Mucosa of stomach (tissue), 1 donor: Measurements from ENCODE around the gene MVB12A.

ENCODE experiments used
- H3K27me3 ChIP-seq: one replicate; pipeline ENCODE4 v1.7.0; 2013; ENCODE audit warnings: mild to moderate bottlenecking, low read length; ENCODE audit not compliant: control insufficient read depth, insufficient read depth
- H3K36me3 ChIP-seq: one replicate; pipeline ENCODE4 v1.7.0; 2013; ENCODE audit warnings: low read length; ENCODE audit not compliant: control insufficient read depth, insufficient read depth
- H3K4me1 ChIP-seq: one replicate; pipeline ENCODE4 v1.7.0; 2013; ENCODE audit warnings: mild to moderate bottlenecking, low read length; ENCODE audit not compliant: control insufficient read depth, insufficient read depth
- H3K4me3 ChIP-seq: one replicate; pipeline ENCODE4 v1.7.0; 2013; ENCODE audit warnings: low read length
- H3K9ac ChIP-seq: one replicate; pipeline ENCODE4 v1.7.0; 2013; ENCODE audit warnings: mild to moderate bottlenecking, low read length, moderate library complexity
- H3K9me3 ChIP-seq: one replicate; pipeline ENCODE4 v1.7.0; 2013; ENCODE audit warnings: mild to moderate bottlenecking, low read length, moderate library complexity; ENCODE audit not compliant: control insufficient read depth
- donor health status: Pancreatic carcinoma.

MVB12A gene

GRCh38 chr19:17435218-17435617, 15.4 kb downstream of the MVB12A start:
- H3K4me3 ChIP-seq, result no peak overlapping the region
- H3K36me3 ChIP-seq, result no peaks in the 10 kb centered on the region
- no peaks in the 10 kb centered on the region for H3K27me3 ChIP-seq
- no peak overlapping the region for H3K9ac ChIP-seq
- no peaks in the 10 kb centered on the region for H3K9me3 ChIP-seq
- no peaks in the 10 kb centered on the region for H3K4me1 ChIP-seq

GRCh38 chr19:17436094-17436873, 16.4 kb downstream of the MVB12A start:
- H3K9me3 ChIP-seq, result no peaks in the 10 kb centered on the region
- H3K9ac ChIP-seq, result no peak overlapping the region
- H3K27me3 ChIP-seq, result no peaks in the 10 kb centered on the region
- no peaks in the 10 kb centered on the region for H3K36me3 ChIP-seq
- no peak overlapping the region for H3K4me3 ChIP-seq
- no peaks in the 10 kb centered on the region for H3K4me1 ChIP-seq

DNA sequence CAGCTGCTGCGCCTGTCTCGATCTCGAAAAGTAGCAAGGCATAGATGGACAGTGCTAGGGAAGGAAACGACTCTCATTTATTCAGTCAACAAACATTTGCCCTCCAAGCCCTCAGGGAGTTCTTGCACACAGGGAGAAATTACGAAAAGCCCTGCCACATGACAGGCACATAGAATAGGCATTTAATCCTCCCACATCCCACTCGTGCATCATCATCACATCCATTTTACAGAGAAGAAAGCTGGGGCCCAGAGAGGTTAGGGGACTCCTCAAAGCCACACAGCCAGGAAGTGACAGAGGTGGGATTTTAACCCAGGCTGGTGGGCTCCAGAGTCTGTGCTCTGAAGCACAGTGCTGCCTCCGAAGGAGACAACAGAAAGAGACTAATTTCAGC, 17.0 kb downstream of the MVB12A start:
- Histone ChIP-seq H3K27me3 (no peaks in the 10 kb centered on the region), H3K36me3 (no peaks in the 10 kb centered on the region), H3K9me3 (no peaks in the 10 kb centered on the region), H3K4me1 (no peaks in the 10 kb centered on the region), H3K4me3 (no peak overlapping the region), H3K9ac (no peak overlapping the region)

- Histone ChIP-seq H3K9ac (no peak overlapping the region), H3K27me3 (peaks cover 2% of the 10 kb centered on the region), H3K4me1 (no peaks in the 10 kb centered on the region), H3K4me3 (no peak overlapping the region), H3K9me3 (no peaks in the 10 kb centered on the region), H3K36me3 (no peaks in the 10 kb centered on the region)
Measured at GRCh38 chr19:17441241-17442021, 21.6 kb downstream of the MVB12A start.

GRCh38 chr19:17445526-17446165, 25.8 kb downstream of the MVB12A start:
- Histone ChIP-seq H3K36me3 (no peaks in the 10 kb centered on the region), H3K9ac (no peak overlapping the region)

DNA sequence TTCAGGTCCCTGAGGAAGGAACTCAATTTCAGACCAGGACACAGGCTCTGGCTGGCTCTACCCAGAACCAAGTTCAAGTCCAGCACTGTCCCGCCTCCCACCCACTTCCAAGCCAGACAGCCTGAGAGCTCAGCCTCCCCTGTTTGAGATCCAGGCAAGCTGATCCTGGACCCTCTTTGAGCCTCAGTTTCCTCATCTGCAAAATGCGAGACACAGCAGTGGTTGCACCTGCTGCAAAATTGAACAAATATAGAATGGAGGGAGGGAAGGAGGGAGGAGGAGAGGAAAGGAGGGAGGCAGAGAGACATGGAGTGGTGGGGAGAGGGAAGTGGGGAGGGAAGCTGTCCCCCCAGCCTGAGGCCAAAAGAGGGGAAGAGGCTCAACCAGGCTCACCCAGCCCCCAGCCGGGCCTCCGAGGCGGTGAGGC, 27.9 kb downstream of the MVB12A start:
- Histone ChIP-seq H3K36me3 (no peaks in the 10 kb centered on the region), H3K9ac (no peak overlapping the region), H3K27me3 (peaks cover 12% of the 10 kb centered on the region), H3K4me1 (peaks cover 5% of the 10 kb centered on the region), H3K9me3 (no peaks in the 10 kb centered on the region), H3K4me3 (no peak overlapping the region)

More at GRCh38 chr19:17445526-17446165, 25.8 kb downstream of the MVB12A start:
- Histone ChIP-seq H3K27me3 (peaks cover 12% of the 10 kb centered on the region), H3K9me3 (no peaks in the 10 kb centered on the region), H3K4me1 (peaks cover 5% of the 10 kb centered on the region), H3K4me3 (no peak overlapping the region)

GRCh38 chr19:17448131-17448967, 28.5 kb downstream of the MVB12A start, which contains the start of gene TMEM221:
Gene TMEM221, minus strand, starts transcription at chr19:17448668. Its CDS starts 206 bp downstream, at chr19:17448462.
- H3K4me3 ChIP-seq, result no peak within 1 kb of the TSS
- peaks cover 5% of the 10 kb centered on the region for H3K4me1 ChIP-seq
- peaks cover 14% of the 10 kb centered on the region for H3K27me3 ChIP-seq
- H3K9me3 ChIP-seq, result no peaks in the 10 kb centered on the region
- H3K9ac ChIP-seq, result no peak within 1 kb of the TSS
- H3K36me3 ChIP-seq, result no peaks in the 10 kb centered on the region

- H3K27me3 ChIP-seq, result peaks cover 26% of the 10 kb centered on the region
- H3K9me3 ChIP-seq, result no peaks in the 10 kb centered on the region
- H3K4me1 ChIP-seq, result peaks cover 5% of the 10 kb centered on the region
- no peak overlapping the region for H3K4me3 ChIP-seq
- no peak overlapping the region for H3K9ac ChIP-seq
- H3K36me3 ChIP-seq, result no peaks in the 10 kb centered on the region
Measured at GRCh38 chr19:17450264-17451075, 30.6 kb downstream of the MVB12A start.

- Histone ChIP-seq H3K4me1 (peaks cover 5% of the 10 kb centered on the region), H3K27me3 (peaks cover 33% of the 10 kb centered on the region), H3K36me3 (no peaks in the 10 kb centered on the region), H3K4me3 (no peak overlapping the region), H3K9me3 (no peaks in the 10 kb centered on the region), H3K9ac (no peak overlapping the region)
Measured at GRCh38 chr19:17451820-17452219, 32.0 kb downstream of the MVB12A start.

DNA sequence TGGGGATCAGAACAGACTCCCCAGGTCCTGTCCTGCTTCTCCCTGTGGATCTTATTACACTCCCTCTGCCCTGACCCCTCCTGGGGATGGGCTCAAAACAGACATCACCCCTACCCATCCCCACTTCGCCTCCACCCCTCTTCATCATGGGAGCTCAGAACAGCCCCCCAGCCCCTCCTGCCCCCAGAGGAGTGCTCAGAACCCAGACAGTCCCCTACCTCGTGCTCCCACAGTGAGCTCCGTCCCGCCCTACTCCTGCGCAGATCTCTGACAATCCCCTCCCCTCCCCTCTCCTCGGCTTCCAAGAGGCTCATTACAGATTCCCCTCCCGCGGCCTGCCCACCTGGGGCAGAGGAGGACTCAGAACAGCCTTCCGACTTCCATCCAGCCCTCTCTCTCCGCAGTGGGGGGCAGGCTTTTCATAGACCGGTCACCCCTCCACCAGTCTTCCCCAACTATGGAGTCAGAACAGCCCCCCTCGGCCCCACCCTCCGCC, 34.8 kb downstream of the MVB12A start:
- H3K4me1 ChIP-seq, result no peaks in the 10 kb centered on the region
- H3K27me3 ChIP-seq, result peaks cover 23% of the 10 kb centered on the region
- no peaks in the 10 kb centered on the region for H3K36me3 ChIP-seq
- no peak overlapping the region for H3K9ac ChIP-seq
- H3K9me3 ChIP-seq, result no peaks in the 10 kb centered on the region
- H3K4me3 ChIP-seq, result no peak overlapping the region
